GM12878 (cell line): ENCODE results near the gene MPST. TPM values are rescaled to one million over a fixed set of nuclear protein-coding genes. Genes with fewer than 3 reads are reported as not detected.
A peak's percentile ranks its signal among the peaks of the same experiment; 100 is the strongest.
"Not testable (repeated sequence)": the region's sequence is repeated elsewhere in the genome, so short reads cannot be mapped to it uniquely, and the experiment has no call there.

ENCODE experiments used
- ATAC-seq: fragments of 200-7000 bp; cut with Tn5 transposase; 3 replicates; pipeline ENCODE4 v1.9.1; 2020; ENCODE audit warnings: mild to moderate bottlenecking, moderate library complexity
- BruUV-seq: library from RNA; stranded (reverse); fragments of 400-500 nt; replicated peaks from 2 replicates; lab custom pipeline; 2021; lab: Mats Ljungman, UMichigan
- CTCF ChIA-PET: fragments of 300-600 bp; sonication (Branson Sonifier 250); formaldehyde crosslinking; extraction: SDS; loops from one replicate; lab custom pipeline; 2021; ENCODE audit warnings: inconsistent platforms; lab: Yijun Ruan, JAX
- POLR2A ChIA-PET: fragments of 350-600 bp; formaldehyde crosslinking; extraction: SDS; loops from one replicate; lab custom pipeline; 2021; ENCODE audit warnings: inconsistent platforms; lab: Charles Lee
- RAD21 ChIA-PET: fragments of 300-600 bp; sonication (Branson Sonifier 250); formaldehyde crosslinking; loops from one replicate; lab custom pipeline; 2023; ENCODE audit warnings: antibody characterized with exemption; ENCODE audit not compliant: unreplicated experiment; lab: Charles Lee
- SMC1A ChIA-PET: fragments of 300-600 bp; sonication (Branson Sonifier 250); formaldehyde crosslinking; loops from one replicate; lab custom pipeline; 2023; ENCODE audit not compliant: unreplicated experiment, uncharacterized antibody; lab: Charles Lee
- DNase-seq: peaks from one replicate; pipeline ENCODE4 v3.0.0-alpha.2; 2011; ENCODE audit warnings: low read depth, low spot score
- FAIRE-seq: peaks from 3 replicates; lab custom pipeline; 2011; peaks lifted over from hg19 to GRCh38; lab: Jason Lieb, UNC
- H2AFZ ChIP-seq: 2 replicates; pipeline ENCODE4 v1.6.0; 2011; ENCODE audit warnings: low read depth, low read length, control low read depth; ENCODE audit not compliant: control insufficient read depth
- H3K27ac ChIP-seq: 2 replicates; pipeline ENCODE4 v1.5.1; 2011; ENCODE audit warnings: control low read depth; ENCODE audit not compliant: control insufficient read depth, insufficient read depth
- H3K27me3 ChIP-seq, 2 experiments: replicated peaks in 1 of 2; 2 replicates each; pipeline versions ENCODE4 v1.6.0 to v1.6.1; 2011; ENCODE audit warnings: low read length in 1 of 2; ENCODE audit not compliant: control insufficient read depth in 2 of 2, insufficient read depth in 2 of 2
- H3K36me3 ChIP-seq, 2 experiments: 2 replicates each; pipeline ENCODE4 v1.5.1; 2011; ENCODE audit warnings: low read length in 1 of 2; ENCODE audit not compliant: control insufficient read depth in 2 of 2, insufficient read depth in 2 of 2
- H3K4me1 ChIP-seq: 2 replicates; pipeline ENCODE4 v1.6.1; 2011; ENCODE audit warnings: mild to moderate bottlenecking, low read length, moderate library complexity, mixed read lengths; ENCODE audit not compliant: control insufficient read depth, insufficient read depth
- H3K4me2 ChIP-seq: 2 replicates; pipeline ENCODE4 v1.6.0; 2011; ENCODE audit warnings: control low read depth; ENCODE audit not compliant: control insufficient read depth, insufficient read depth
- H3K4me3 ChIP-seq: fragments of 200-600 bp; sonication (generic); 2 replicates; pipeline ENCODE4 v1.5.1; 2016
- H3K79me2 ChIP-seq: 2 replicates; pipeline ENCODE4 v1.6.0; 2011; ENCODE audit warnings: low read length; ENCODE audit not compliant: control insufficient read depth, insufficient read depth
- H3K9ac ChIP-seq: 2 replicates; pipeline ENCODE4 v1.8.0; 2011; ENCODE audit warnings: low read length, control low read depth, mixed read lengths; ENCODE audit not compliant: control insufficient read depth, insufficient read depth
- H3K9me3 ChIP-seq: replicated peaks from 3 replicates; pipeline ENCODE4 v1.5.1; 2011; ENCODE audit warnings: mild to moderate bottlenecking, low read length; ENCODE audit not compliant: control insufficient read depth, insufficient read depth
- H4K20me1 ChIP-seq: 2 replicates; pipeline ENCODE4 v1.6.0; 2011; ENCODE audit not compliant: control insufficient read depth, insufficient read depth
- CTCF ChIP-seq, 3 experiments: IDR thresholded peaks in 2 of 3; conservative IDR thresholded peaks in 1 of 3; 2 replicates each; pipeline ENCODE4 v1.5.1; 2011; ENCODE audit warnings: low read depth in 3 of 3, low read length in 3 of 3, mild to moderate bottlenecking in 3 of 3, control low read depth in 2 of 3, moderate library complexity in 2 of 3, inconsistent platforms in 1 of 3, mixed read lengths in 1 of 3; ENCODE audit not compliant: control insufficient read depth in 2 of 3, insufficient read depth in 1 of 3; ENCODE audit errors: extremely low read depth in 1 of 3
- FOXM1 ChIP-seq: IDR thresholded peaks from 2 replicates; pipeline ENCODE4 v1.6.1; 2012; ENCODE audit warnings: low read depth, mild to moderate bottlenecking, inconsistent platforms, low read length, moderate library complexity
- HDGF ChIP-seq: fragments of 450-650 bp; IDR thresholded peaks from 2 replicates; pipeline ENCODE4 v1.6.1; 2016; ENCODE audit warnings: antibody characterized with exemption
- IKZF2 ChIP-seq, 2 experiments: fragments of 450-650 bp; IDR thresholded peaks; 2 replicates each; pipeline ENCODE4 v1.6.1; 2017; ENCODE audit warnings: mild to moderate bottlenecking in 2 of 2, moderate library complexity in 2 of 2
- MTA3 ChIP-seq: IDR thresholded peaks from 2 replicates; pipeline ENCODE4 v1.6.1; 2012; ENCODE audit warnings: low read length, inconsistent platforms, borderline replicate concordance
- PKNOX1 ChIP-seq: fragments of 450-650 bp; IDR thresholded peaks from 2 replicates; pipeline ENCODE4 v1.6.1; 2016; ENCODE audit warnings: mild to moderate bottlenecking
- POU2F2 ChIP-seq: IDR thresholded peaks from 3 replicates; pipeline ENCODE4 v1.6.1; 2011; ENCODE audit warnings: low read depth, mild to moderate bottlenecking, low read length, borderline replicate concordance
- RAD51 ChIP-seq: fragments of 450-650 bp; IDR thresholded peaks from 2 replicates; pipeline ENCODE4 v1.6.1; 2016; ENCODE audit warnings: moderate library complexity, mild to moderate bottlenecking, inconsistent platforms
- SREBF2 ChIP-seq: IDR thresholded peaks from 2 replicates; pipeline ENCODE4 v1.6.1; 2012; ENCODE audit warnings: mild to moderate bottlenecking, low read length
- SUPT20H ChIP-seq: IDR thresholded peaks from 2 replicates; pipeline ENCODE4 v1.6.1; 2011; ENCODE audit warnings: low read depth, mild to moderate bottlenecking, low read length, moderate library complexity, borderline replicate concordance; ENCODE audit not compliant: control insufficient read depth
- SUZ12 ChIP-seq: fragments of 200-600 bp; sonication (generic); IDR thresholded peaks from one replicate; pipeline ENCODE4 v1.6.1; 2018; ENCODE audit warnings: antibody characterized with exemption, mild to moderate bottlenecking; ENCODE audit not compliant: unreplicated experiment
- ZBTB33 ChIP-seq: fragments of 450-650 bp; IDR thresholded peaks from 2 replicates; pipeline ENCODE4 v1.6.1; 2017; ENCODE audit warnings: mild to moderate bottlenecking
- whole genome bisulfite sequencing: methylation state at CpG from one replicate; pipeline ENCODE4 v1.1.6; 2016; ENCODE audit warnings: low lambda C conversion rate; ENCODE audit not compliant: insufficient replicate concordance, insufficient coverage; ENCODE audit errors: missing lambda C conversion rate; 5-methylcytosine and 5-hydroxymethylcytosine counted together
- in situ Hi-C: fragments of 300-500 bp; cut with MboI; formaldehyde crosslinking; loops from 9 replicates; pipeline ENCODE4 v1.14.3; 2018; ENCODE audit warnings: mixed read lengths
- intact Hi-C: fragments of 100-400 bp; cut with micrococcal nuclease; formaldehyde crosslinking; loops from one replicate; pipeline ENCODE4 v1.14.2; 2022; ENCODE audit not compliant: unreplicated experiment
- polyA plus RNA-seq, 11 experiments: library from polyadenylated mRNA; depleted of rRNA in 4 of 11; unstranded in 6 of 11; stranded (reverse) in 5 of 11; fragments of >200 nt; fragmentation: Nextera tagmentation in 4 of 11; fragmentation: Illumina TruSeq in 1 of 11; extraction: Ambion mirVana in 4 of 11; extraction: Trizol in 1 of 11; gene quantifications; 1 replicate in 1 of 11; 2 replicates in 10 of 11; pipeline versions ENCODE4 v1.2.1 to v1.2.3, GENCODE V29; 2011 to 2016; ENCODE audit warnings: inconsistent platforms in 2 of 11, missing spikeins in 2 of 11, low read depth in 1 of 11
- total RNA-seq, 4 experiments: library from RNA; depleted of rRNA in 3 of 4; stranded (reverse); fragments of >200 nt in 3 of 4; fragmentation: Illumina TruSeq in 1 of 4; extraction: Trizol in 1 of 4; gene quantifications; 2 replicates each; pipeline versions ENCODE4 v1.2.1 to v1.2.3, GENCODE V29; 2013 to 2021

MPST gene
- total and polyA plus RNA-seq, 10 of the 15 experiments (the other 5 are each of a cell fraction or from before 2014, with no cell fraction given) = 0.95 to 88.7 (median 38.5) TPM

GRCh38 chr22:37071850-37072592 is 52.5 kb downstream of the MPST start:
- H3K9me3 ChIP-seq, H3K4me1 ChIP-seq, H3K27me3 ChIP-seq, H4K20me1 ChIP-seq, H3K4me3 ChIP-seq, H2AFZ ChIP-seq, POLR2A ChIA-PET, SMC1A ChIA-PET, BruUV-seq, in situ Hi-C loops, H3K4me2 ChIP-seq, RAD21 ChIA-PET, ATAC-seq, CTCF ChIA-PET, H3K36me3 ChIP-seq, intact Hi-C loops, H3K27ac ChIP-seq, H3K79me2 ChIP-seq, H3K9ac ChIP-seq, FAIRE-seq, DNase-seq: not testable (repeated sequence)
- TF ChIP-seq HDGF (peak; percentile 31; the same call in 1 of the 2 replicates), PKNOX1 (0 out of 2 replicates have a peak, but pooled peaks have one; percentile 11)
- 67% methylated on average over 5 of the region's 5 CpGs for WGBS

GRCh38 chr22:37072673-37073072 is 53.1 kb downstream of the MPST start:
- ChIA-PET POLR2A (no interaction called here), RAD21 (no interaction called here), SMC1A (no interaction called here), CTCF (no interaction called here)
- H3K27ac ChIP-seq = no peak overlapping the region
- H2AFZ ChIP-seq = no peak overlapping the region
- intact Hi-C loops = no loop called here
- no peak for ATAC-seq
- peaks cover 3 to 8% of the 10 kb centered on the region in 2 experiments; a peak in 3 of 4 replicates for H3K27me3 ChIP-seq
- no peaks in the 10 kb centered on the region for H3K4me1 ChIP-seq
- 65% methylated on average over 8 of the region's 8 CpGs for WGBS
- in situ Hi-C loops = no loop called here
- H3K36me3 ChIP-seq = no peaks in the 10 kb centered on the region
- DNase-seq = no peak
- H3K9ac ChIP-seq = no peak overlapping the region
- H3K79me2 ChIP-seq = no peaks in the 10 kb centered on the region
- H4K20me1 ChIP-seq = no peaks in the 10 kb centered on the region
- H3K4me3 ChIP-seq = no peak overlapping the region
- BruUV-seq = no TSS peak
- no peak for FAIRE-seq
- no peak overlapping the region for H3K4me2 ChIP-seq
- H3K9me3 ChIP-seq = no peaks in the 10 kb centered on the region
- TF ChIP-seq MTA3 = no peak
- no peak for TF ChIP-seq SREBF2
- TF ChIP-seq RAD51 = no peak
- no peak for TF ChIP-seq SUZ12
- TF ChIP-seq CTCF (IDR thresholded peaks at IDR 0.05 in 2 of 3, conservative IDR thresholded peaks at IDR 0.05 in 1 of 3; ENCODE audit: control insufficient read depth in 2 of 3, extremely low read depth in 1 of 3, insufficient read depth in 1 of 3, low read depth in 3 of 3, low read length in 3 of 3) = no peak
- no peak for TF ChIP-seq IKZF2 (IDR thresholded peaks at IDR 0.05)
- no peak for TF ChIP-seq FOXM1
- no peak for TF ChIP-seq POU2F2
- no peak for TF ChIP-seq ZBTB33
- TF ChIP-seq SUPT20H = no peak
